GM18858 (cell line): ENCODE data around the gene GJB5.
"Not testable (repeated sequence)": the region's sequence is repeated elsewhere in the genome, so short reads cannot be mapped to it uniquely, and the experiment has no call there.

ENCODE experiments used
- ATAC-seq: cut with Tn5 transposase; IDR thresholded peaks from one replicate; pipeline ENCODE4 v1.9.1; 2021; ENCODE audit not compliant: unreplicated experiment

The GJB5 gene

GRCh38 chr1:34754964-34755637 lies at the start of gene GJB5:
Gene GJB5 (plus strand): TSS chr1:34755047. CDS start chr1:34757331, 2,284 bp downstream.
- no peak for ATAC-seq

- ATAC-seq: no peak
Measured at GRCh38 chr1:34705077-34705476, 49.8 kb upstream of the GJB5 start.

- no peak for ATAC-seq
Measured at GRCh38 chr1:34708106-34708505, 46.7 kb upstream of the GJB5 start.

GRCh38 chr1:34709547-34709946 lies 45.3 kb upstream of the GJB5 start:
- no peak for ATAC-seq

GRCh38 chr1:34710812-34711211 lies 44.0 kb upstream of the GJB5 start:
- no peak for ATAC-seq

GRCh38 chr1:34711485-34711884 lies 43.4 kb upstream of the GJB5 start:
- ATAC-seq: no peak

- ATAC-seq: no peak
Measured at GRCh38 chr1:34712007-34712688, 42.7 kb upstream of the GJB5 start.

GRCh38 chr1:34713443-34713842 lies 41.4 kb upstream of the GJB5 start:
- ATAC-seq: no peak

GRCh38 chr1:34714386-34714785 lies 40.5 kb upstream of the GJB5 start:
- no peak for ATAC-seq

- no peak for ATAC-seq
Measured at GRCh38 chr1:34715139-34715538, 39.7 kb upstream of the GJB5 start.

GRCh38 chr1:34721241-34721640 lies 33.6 kb upstream of the GJB5 start:
- no peak for ATAC-seq

- no peak for ATAC-seq
Measured at GRCh38 chr1:34721646-34722355, 33.0 kb upstream of the GJB5 start.

GRCh38 chr1:34726861-34727260 lies 28.0 kb upstream of the GJB5 start:
- no peak for ATAC-seq

- ATAC-seq: no peak
Measured at GRCh38 chr1:34730485-34730884, 24.4 kb upstream of the GJB5 start.

- not testable (repeated sequence) for ATAC-seq
Measured at GRCh38 chr1:34732831-34733230, 22.0 kb upstream of the GJB5 start.

- no peak for ATAC-seq
Measured at GRCh38 chr1:34736692-34737091, 18.2 kb upstream of the GJB5 start.

GRCh38 chr1:34737236-34737635 lies 17.6 kb upstream of the GJB5 start:
- not testable (repeated sequence) for ATAC-seq

GRCh38 chr1:34739613-34740012 lies 15.2 kb upstream of the GJB5 start:
- ATAC-seq: no peak

- ATAC-seq: no peak
Measured at GRCh38 chr1:34740161-34740868, 14.5 kb upstream of the GJB5 start.

- no peak for ATAC-seq
Measured at GRCh38 chr1:34742667-34743270, 12.1 kb upstream of the GJB5 start.

GRCh38 chr1:34743775-34744174 lies 11.1 kb upstream of the GJB5 start:
- no peak for ATAC-seq
